Heart left ventricle (tissue), 13 donors: ENCODE data around the gene CDH23.

Source experiments
- CTCF ChIP-seq, 12 donors: fragments of 200-600 bp; sonication (generic) in 4 of 12; IDR thresholded peaks; one replicate each; pipeline versions ENCODE4 v1.5.0 to v1.8.0; 2018 to 2022; ENCODE audit warnings: antibody characterized with exemption in 12 of 12, mild to moderate bottlenecking in 5 of 12
- POLR2A ChIP-seq, 2 donors: fragments of 450-650 bp; IDR thresholded peaks; one replicate each; pipeline ENCODE4 v1.6.1; 2017; ENCODE audit warnings: antibody characterized with exemption in 2 of 2, mild to moderate bottlenecking in 2 of 2, moderate library complexity in 2 of 2
- donor health status: ischemic (EF 13 %, LVEDD 7.1; RV severe dilation, severe dysfunction).
- donor health status: DM: no; HTN: yes; CAD: no.
- donor health status: DM: no; HTN: no; CAD: no.
- donor health status: ischemic (EF 25% LVEDD 6.9; RV normal size, moderate dysfunction).
- donor health status: ischemic (EF 25% LVEDD 5.7; RV mildly dilated, moderate dysfunction).
- donor health status: ischemic (EF 35%, LVEDD 5.7; RV mildly dilated, moderate dysfunction).
- donor health status: nonischemic (EF 11% LVEDD 7.7; RV severe dilation, severe dysfunction).
- donor health status: DM: yes; HTN: yes; CAD: no.
- donor health status: PGD.
- donor health status: ischemic (EF 29% LVEDD 5.4; RV normal size, mild dysfunction).
- donor health status: nonischemic (EF 23%, LVEDD 6.1; RV moderate dilation, normal function).

GRCh38 chr10:71753091-71753959, 356.6 kb downstream of the CDH23 start:
- TF ChIP-seq CTCF (IDR thresholded peaks at IDR 0.05) (no peak), POLR2A (IDR thresholded peaks at IDR 0.05) (no peak)
